ENCODE data around the gene CHST3.

GRCh38 chr10:71978988-71979691, 14.9 kb downstream of the CHST3 start:
- no peak for TF ChIP-seq CTCF (IDR thresholded peaks at IDR 0.05)
- no peak for TF ChIP-seq POLR2A (IDR thresholded peaks at IDR 0.05)
- no peak for TF ChIP-seq POLR2AphosphoS5 (IDR thresholded peaks at IDR 0.05)

All from suprapubic skin (tissue), 4 donors.